Karpas-422 (cell line): ENCODE data around the gene BCAP31. TPM values are rescaled to one million over a fixed set of nuclear protein-coding genes. Genes with fewer than 3 reads are reported as not detected.
"Not testable (repeated sequence)": the region's sequence is repeated elsewhere in the genome, so short reads cannot be mapped to it uniquely, and the experiment has no call there.

Experiments used
- DNase-seq: peaks from one replicate; pipeline ENCODE4 v3.0.0-alpha.2; 2015
- H2AFZ ChIP-seq: fragments of 200-600 bp; sonication (generic); 2 replicates; pipeline ENCODE4 v1.6.1; 2014; ENCODE audit warnings: antibody characterized with exemption, low read length, mixed read lengths
- H3K27ac ChIP-seq: fragments of 200-600 bp; sonication (generic); 2 replicates; pipeline ENCODE4 v1.5.1; 2014; ENCODE audit warnings: mild to moderate bottlenecking, low read length, moderate library complexity
- H3K27me3 ChIP-seq: fragments of 200-600 bp; sonication (generic); 2 replicates; pipeline ENCODE4 v1.6.1; 2014; ENCODE audit warnings: low read length, mixed read lengths
- H3K36me3 ChIP-seq: fragments of 200-600 bp; sonication (generic); 2 replicates; pipeline ENCODE4 v1.6.1; 2014; ENCODE audit warnings: low read length, mixed read lengths; ENCODE audit not compliant: insufficient read depth
- H3K4me1 ChIP-seq: fragments of 200-600 bp; sonication (generic); 2 replicates; pipeline ENCODE4 v1.6.1; 2014; ENCODE audit warnings: mild to moderate bottlenecking, low read length, mixed read lengths
- H3K4me2 ChIP-seq: fragments of 200-600 bp; sonication (generic); 2 replicates; pipeline ENCODE4 v1.6.1; 2014; ENCODE audit warnings: low read length, low read depth, mild to moderate bottlenecking; ENCODE audit not compliant: poor library complexity, severe bottlenecking
- H3K4me3 ChIP-seq: fragments of 200-600 bp; sonication (generic); 2 replicates; pipeline ENCODE4 v1.5.1; 2014; ENCODE audit warnings: mild to moderate bottlenecking, antibody characterized with exemption, low read length, mixed read lengths
- H3K79me2 ChIP-seq: fragments of 200-600 bp; sonication (generic); 2 replicates; pipeline ENCODE4 v1.6.1; 2014; ENCODE audit warnings: mild to moderate bottlenecking, low read length, mixed read lengths
- H3K9ac ChIP-seq: fragments of 200-600 bp; sonication (generic); 2 replicates; pipeline ENCODE4 v1.6.0; 2014; ENCODE audit warnings: low read length
- H3K9me2 ChIP-seq: fragments of 200-600 bp; sonication (generic), shearing (Covaris generic); replicated peaks from 2 replicates; pipeline ENCODE4 v1.6.0; 2014; ENCODE audit warnings: mild to moderate bottlenecking, low read length, moderate library complexity; ENCODE audit not compliant: insufficient read depth
- H3K9me3 ChIP-seq: fragments of 300-700, 200-600 bp; sonication (generic); 2 replicates; pipeline ENCODE4 v1.6.1; 2014; ENCODE audit warnings: low read length, mixed read lengths
- H4K20me1 ChIP-seq: fragments of 200-600 bp; sonication (generic); 2 replicates; pipeline ENCODE4 v1.6.1; 2014; ENCODE audit warnings: mild to moderate bottlenecking, antibody characterized with exemption, low read length, low read depth; ENCODE audit not compliant: insufficient read depth
- total RNA-seq: library from RNA; depleted of rRNA; stranded (reverse); fragments of >200 nt; shearing (Covaris generic); gene quantifications from 2 replicates; pipeline ENCODE4 v1.2.3, GENCODE V29; 2014; ENCODE audit warnings: low replicate concordance

Gene BCAP31
- total RNA-seq, 1 experiment from 2014 or later: 110 TPM

DNA sequence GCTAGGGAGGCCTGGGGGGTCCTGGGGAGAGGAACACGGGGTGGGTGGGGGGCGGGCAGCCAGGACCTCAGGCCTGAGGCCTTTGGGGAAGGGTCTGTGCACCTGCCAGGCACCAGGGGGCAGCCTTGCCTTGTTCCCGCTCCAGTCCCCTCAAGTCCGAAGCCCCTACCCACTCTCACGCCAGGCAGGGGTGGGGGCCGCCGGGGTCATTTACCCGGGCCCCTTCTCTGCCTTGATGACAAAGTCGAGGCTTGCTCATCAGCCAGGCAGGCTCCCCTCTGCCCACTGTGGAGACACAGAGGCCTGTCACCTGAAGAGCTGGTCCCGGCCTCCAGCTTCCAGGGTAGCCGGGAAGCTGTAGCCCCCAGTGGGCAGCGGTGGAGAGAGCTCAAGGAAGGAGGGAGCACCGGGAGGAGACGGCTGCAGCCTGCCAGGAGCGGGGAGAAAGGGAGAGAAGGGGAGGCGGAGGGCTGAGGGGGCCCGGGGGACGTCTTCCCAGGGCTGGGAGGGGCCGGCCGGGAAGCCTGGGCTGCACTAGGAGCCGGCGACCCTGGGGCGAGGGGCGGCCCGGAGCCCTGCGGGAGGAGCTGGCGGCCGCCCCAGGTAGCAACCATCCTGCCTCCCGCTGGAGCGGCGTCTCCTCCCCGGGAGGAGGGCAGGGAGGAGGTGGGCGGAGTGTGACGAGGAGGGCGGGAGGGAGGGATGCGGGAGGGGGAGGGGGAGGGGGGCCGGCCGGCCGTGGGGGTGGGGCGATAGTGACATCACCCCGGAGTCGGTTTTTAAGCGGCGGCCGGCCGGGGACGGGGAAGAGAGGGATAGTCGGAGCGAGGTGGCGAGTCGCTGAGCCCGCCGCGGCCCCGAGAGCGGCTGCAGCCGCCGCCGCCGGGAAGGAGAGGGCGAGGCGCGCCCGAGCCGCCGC, 36.8 kb downstream of the BCAP31 start, which contains the start of gene SLC6A8:
Gene SLC6A8 (plus strand): TSS at position 806 of the 919 bp plus-strand sequence. CDS start 649 bp downstream, outside the sequence.
- Histone ChIP-seq H3K9me2 (no peaks in the 10 kb centered on the region), H3K4me2 (no peak within 1 kb of the TSS), H3K79me2 (no peaks in the 10 kb centered on the region), H2AFZ (no peak within 1 kb of the TSS), H3K4me1 (peaks cover 4% of the 10 kb centered on the region), H3K4me3 (no peak within 1 kb of the TSS), H3K27me3 (no peaks in the 10 kb centered on the region), H3K9ac (no peak within 1 kb of the TSS), H3K36me3 (no peaks in the 10 kb centered on the region), H4K20me1 (no peaks in the 10 kb centered on the region), H3K27ac (no peak within 1 kb of the TSS), H3K9me3 (no peaks in the 10 kb centered on the region; the same call in 1 of the 2 replicates)
- DNase-seq: no peak

DNA sequence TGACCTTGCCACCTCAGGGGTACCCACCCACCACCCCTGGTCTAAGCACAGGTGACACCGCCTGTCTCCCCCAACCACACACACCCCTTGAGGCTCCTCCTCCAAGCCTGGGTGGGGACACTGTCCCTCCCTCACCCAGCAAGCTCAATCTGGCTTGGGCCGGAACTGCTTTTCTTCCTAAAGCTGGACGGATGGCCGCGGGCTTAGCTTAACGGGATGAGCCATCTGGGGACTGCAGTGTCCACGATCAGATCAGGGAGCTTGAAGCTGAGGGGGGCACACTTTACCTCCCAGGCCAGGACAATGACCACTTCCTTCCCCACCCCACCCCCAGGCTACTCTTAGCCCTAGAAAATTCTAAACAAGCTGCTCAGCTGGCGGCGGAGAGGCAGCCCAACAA, 37.5 kb downstream of the BCAP31 start:
- H2AFZ ChIP-seq: no peak overlapping the region
- H3K9ac ChIP-seq: no peak overlapping the region
- no peaks in the 10 kb centered on the region for H3K4me1 ChIP-seq

DNA sequence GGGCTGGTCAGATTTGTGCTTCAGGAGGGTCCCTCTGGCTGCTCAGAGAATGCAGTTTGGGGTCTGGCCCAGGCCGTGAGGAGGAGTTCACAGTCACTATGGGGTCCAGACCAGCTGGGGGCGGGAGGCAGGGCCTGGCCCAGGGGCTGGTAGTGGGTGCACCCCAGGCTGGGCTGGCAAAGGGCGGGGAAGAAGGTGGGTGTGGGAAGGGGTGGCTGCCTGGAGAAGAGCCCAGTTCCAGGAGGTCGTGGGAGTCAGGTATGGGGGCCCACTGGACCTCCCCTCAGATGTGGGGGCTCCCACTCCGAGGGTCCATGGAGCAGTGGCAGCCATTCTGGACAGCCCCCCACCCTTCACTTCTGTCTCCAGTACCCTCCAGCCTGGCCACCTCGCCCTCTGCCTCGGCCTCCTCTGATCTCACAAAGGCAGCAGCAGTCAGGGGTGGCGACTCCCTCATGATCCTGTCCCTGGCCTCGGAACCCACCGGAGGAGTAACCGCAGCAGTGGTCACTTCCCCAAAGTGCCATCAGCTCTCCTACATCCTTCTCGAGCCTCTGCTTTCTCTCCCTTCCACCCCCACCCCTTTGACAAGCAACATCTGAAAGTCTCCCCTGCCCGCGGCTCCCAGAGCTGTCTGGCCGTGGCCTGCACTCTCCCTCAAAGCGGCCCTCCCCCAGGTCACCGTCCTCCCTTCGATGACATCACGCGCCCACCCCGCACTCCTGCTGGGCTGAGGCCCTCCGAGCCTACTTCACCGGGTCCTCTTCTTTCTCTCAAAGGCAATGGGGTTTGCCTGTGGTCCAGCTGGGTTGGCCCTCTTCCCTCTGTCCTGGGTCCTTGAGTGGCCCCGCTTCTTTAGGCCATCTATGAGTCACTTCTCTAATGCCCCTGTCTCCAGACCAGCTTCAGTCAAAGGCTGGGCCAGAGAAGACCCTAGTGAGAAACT, 38.2 kb downstream of the BCAP31 start:
- Histone ChIP-seq H4K20me1 (no peaks in the 10 kb centered on the region), H3K4me3 (no peak overlapping the region), H3K9ac (no peak overlapping the region), H3K4me2 (no peak overlapping the region), H3K27me3 (no peaks in the 10 kb centered on the region), H3K79me2 (no peaks in the 10 kb centered on the region), H3K9me2 (no peaks in the 10 kb centered on the region), H3K9me3 (no peaks in the 10 kb centered on the region; the same call in 1 of the 2 replicates), H3K27ac (no peak overlapping the region), H2AFZ (no peak overlapping the region), H3K4me1 (no peaks in the 10 kb centered on the region), H3K36me3 (no peaks in the 10 kb centered on the region)
- DNase-seq: no peak

More for the DNA sequence above, 37.5 kb downstream of the BCAP31 start:
- Histone ChIP-seq H3K9me2 (no peaks in the 10 kb centered on the region), H3K36me3 (no peaks in the 10 kb centered on the region), H4K20me1 (no peaks in the 10 kb centered on the region), H3K9me3 (no peaks in the 10 kb centered on the region; the same call in 1 of the 2 replicates), H3K27me3 (no peaks in the 10 kb centered on the region), H3K79me2 (no peaks in the 10 kb centered on the region), H3K4me3 (no peak overlapping the region), H3K27ac (no peak overlapping the region), H3K4me2 (no peak overlapping the region)
- DNase-seq: no peak

DNA sequence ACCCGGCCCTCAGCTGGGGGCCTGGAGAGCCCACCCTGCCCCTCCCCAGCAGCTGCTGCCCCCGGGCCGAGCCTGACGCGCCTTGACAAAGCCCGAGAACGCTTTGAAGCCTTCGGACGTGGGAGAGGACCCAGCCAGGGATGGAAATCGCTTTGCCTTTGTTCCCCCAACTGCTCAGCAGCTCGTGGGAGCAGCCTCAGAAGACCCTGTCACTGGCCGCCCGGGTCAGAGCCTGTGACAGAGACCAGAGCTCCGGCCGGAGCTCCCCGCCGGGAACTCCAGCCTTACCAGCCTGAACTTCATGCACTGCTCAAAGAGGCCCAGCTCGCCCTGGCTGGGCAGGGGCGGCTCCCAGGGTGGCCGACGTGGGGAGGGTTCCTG, 39.0 kb downstream of the BCAP31 start:
- H3K4me2 ChIP-seq: no peak overlapping the region
- H3K27me3 ChIP-seq: no peaks in the 10 kb centered on the region
- H4K20me1 ChIP-seq: no peaks in the 10 kb centered on the region

DNA sequence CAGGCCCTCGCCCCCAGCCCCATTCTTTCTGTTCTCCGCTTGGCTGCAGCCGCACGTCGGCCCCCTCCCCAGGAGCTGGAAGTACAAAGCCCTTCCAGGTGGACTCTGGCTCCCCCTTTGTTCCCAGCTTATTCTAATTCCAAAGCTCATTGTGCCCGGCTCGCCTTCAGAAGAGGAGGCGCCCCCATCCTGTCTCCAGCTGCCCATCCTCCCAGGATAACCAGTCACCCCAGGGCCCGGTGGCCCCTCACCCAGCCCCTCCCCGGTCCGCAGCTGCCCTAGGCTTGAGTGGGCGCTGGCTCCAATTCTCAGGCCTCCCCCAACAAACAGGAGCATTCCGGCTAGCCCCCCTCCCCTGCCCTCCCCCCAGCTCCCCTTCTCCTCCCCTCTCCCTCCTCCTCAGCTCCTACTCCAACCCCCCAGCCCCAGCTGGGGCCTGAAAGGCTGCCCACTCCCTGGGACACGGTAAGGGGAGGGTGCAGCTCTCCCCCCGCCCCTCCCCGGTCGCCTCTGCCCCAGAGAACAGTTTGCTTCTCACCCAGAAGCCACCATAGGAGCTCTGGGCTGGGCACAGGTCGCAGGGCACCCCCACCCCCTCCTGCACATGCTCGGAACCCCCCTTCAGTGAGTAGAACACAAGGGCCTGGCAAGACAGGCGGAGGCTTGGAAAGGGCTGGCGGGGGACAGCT, 39.6 kb downstream of the BCAP31 start:
- H3K36me3 ChIP-seq: no peaks in the 10 kb centered on the region
- no peaks in the 10 kb centered on the region for H3K79me2 ChIP-seq
- no peaks in the 10 kb centered on the region for H3K4me1 ChIP-seq
- no peak overlapping the region for H3K4me3 ChIP-seq
- H3K27me3 ChIP-seq: no peaks in the 10 kb centered on the region
- DNase-seq: no peak
- no peak overlapping the region for H3K4me2 ChIP-seq
- no peak overlapping the region for H3K9ac ChIP-seq
- H4K20me1 ChIP-seq: no peaks in the 10 kb centered on the region
- no peaks in the 10 kb centered on the region for H3K9me2 ChIP-seq
- no peaks in the 10 kb centered on the region; the same call in 1 of the 2 replicates for H3K9me3 ChIP-seq
- H2AFZ ChIP-seq: no peak overlapping the region
- no peak overlapping the region for H3K27ac ChIP-seq

More for the DNA sequence above, 39.0 kb downstream of the BCAP31 start:
- no peaks in the 10 kb centered on the region for H3K36me3 ChIP-seq
- H2AFZ ChIP-seq: no peak overlapping the region
- H3K9me2 ChIP-seq: no peaks in the 10 kb centered on the region
- H3K9me3 ChIP-seq: no peaks in the 10 kb centered on the region; the same call in 1 of the 2 replicates
- H3K9ac ChIP-seq: no peak overlapping the region
- H3K4me1 ChIP-seq: no peaks in the 10 kb centered on the region
- H3K4me3 ChIP-seq: no peak overlapping the region
- no peak overlapping the region for H3K27ac ChIP-seq
- H3K79me2 ChIP-seq: no peaks in the 10 kb centered on the region
- no peak for DNase-seq

DNA sequence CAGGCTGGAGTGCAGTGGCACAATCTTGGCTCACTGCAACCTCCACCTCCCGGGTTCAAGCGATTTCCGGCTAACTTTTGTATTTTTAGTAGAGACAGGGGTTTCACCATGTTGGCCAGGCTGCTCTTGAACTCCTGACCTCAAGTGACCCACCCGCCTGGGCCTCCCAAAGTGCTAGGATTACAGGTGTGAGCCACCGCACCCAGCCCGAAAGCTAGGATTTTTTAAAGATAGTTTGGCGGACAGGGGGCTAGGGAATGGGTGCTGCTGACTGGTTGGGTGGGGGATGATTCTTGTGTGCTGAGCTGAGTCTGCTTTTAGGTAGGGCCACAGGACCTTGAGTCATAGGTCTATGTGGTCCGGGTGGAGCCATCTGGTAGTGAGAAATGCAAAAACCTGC, 40.7 kb downstream of the BCAP31 start:
- H3K4me3 ChIP-seq, H3K27ac ChIP-seq, DNase-seq, H4K20me1 ChIP-seq, H3K27me3 ChIP-seq, H3K79me2 ChIP-seq, H3K36me3 ChIP-seq, H3K4me1 ChIP-seq, H3K9me2 ChIP-seq, H3K9me3 ChIP-seq, H2AFZ ChIP-seq, H3K9ac ChIP-seq, H3K4me2 ChIP-seq: not testable (repeated sequence)

DNA sequence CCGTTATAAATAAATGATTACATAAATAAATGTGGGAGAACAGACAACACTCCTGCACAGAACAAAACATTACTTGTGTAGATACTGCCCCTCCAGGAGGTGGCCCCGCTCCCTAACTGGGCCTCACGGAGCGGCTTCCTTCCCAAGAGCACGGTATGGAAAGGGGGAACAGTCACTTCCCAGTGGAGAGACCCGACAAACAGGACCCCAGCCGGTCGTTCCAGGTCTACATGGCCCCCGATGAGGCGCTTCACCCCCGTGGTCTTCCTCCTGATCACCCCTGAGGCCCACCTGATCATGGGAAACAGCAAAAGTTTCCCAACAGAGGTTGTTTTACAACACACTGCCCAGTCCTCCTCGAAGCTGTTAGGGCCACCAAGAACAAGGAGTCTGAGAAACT, 43.0 kb downstream of the BCAP31 start:
- H3K79me2 ChIP-seq: no peaks in the 10 kb centered on the region
- no peak overlapping the region for H2AFZ ChIP-seq
- H3K9ac ChIP-seq: no peak overlapping the region
- H3K27ac ChIP-seq: no peak overlapping the region
- H3K36me3 ChIP-seq: no peaks in the 10 kb centered on the region
- no peaks in the 10 kb centered on the region for H4K20me1 ChIP-seq
- H3K9me3 ChIP-seq: no peaks in the 10 kb centered on the region; the same call in 1 of the 2 replicates
- H3K9me2 ChIP-seq: no peaks in the 10 kb centered on the region
- no peak overlapping the region for H3K4me3 ChIP-seq
- no peaks in the 10 kb centered on the region for H3K4me1 ChIP-seq
- no peaks in the 10 kb centered on the region for H3K27me3 ChIP-seq
- no peak overlapping the region for H3K4me2 ChIP-seq
- no peak for DNase-seq
